Bone marrow (tissue), 2 donors: Measurements from ENCODE around the gene AVEN.
"Not testable (repeated sequence)": the region's sequence is repeated elsewhere in the genome, so short reads cannot be mapped to it uniquely, and the experiment has no call there.

Experiments
- DNase-seq, 2 donors: peaks; one replicate each; lab custom pipeline; 2025; lab: John Stamatoyannopoulos, UW

The AVEN gene

DNA sequence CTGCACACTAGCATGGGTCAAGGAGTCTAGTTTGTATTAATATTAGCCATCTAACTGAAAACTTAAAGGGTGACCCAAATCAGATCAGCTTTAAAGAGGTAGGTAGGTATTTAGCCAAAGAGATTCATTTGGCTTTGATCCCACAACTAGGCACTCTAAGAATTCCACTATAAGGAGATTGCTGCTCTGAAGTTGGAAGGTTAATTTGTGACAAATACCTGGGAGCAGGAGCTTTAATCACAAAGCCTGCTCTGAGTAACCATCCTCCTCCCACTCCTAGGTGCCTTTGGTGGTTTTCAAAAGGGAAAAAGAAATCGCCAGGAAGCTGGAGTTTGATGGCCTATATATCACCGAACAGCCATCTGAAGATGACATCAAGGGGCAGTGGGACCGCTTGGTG, 191.0 kb downstream of the AVEN start:
- no peak for DNase-seq

GRCh38 chr15:33846862-33847261, 192.1 kb downstream of the AVEN start:
- DNase-seq = no peak

DNA sequence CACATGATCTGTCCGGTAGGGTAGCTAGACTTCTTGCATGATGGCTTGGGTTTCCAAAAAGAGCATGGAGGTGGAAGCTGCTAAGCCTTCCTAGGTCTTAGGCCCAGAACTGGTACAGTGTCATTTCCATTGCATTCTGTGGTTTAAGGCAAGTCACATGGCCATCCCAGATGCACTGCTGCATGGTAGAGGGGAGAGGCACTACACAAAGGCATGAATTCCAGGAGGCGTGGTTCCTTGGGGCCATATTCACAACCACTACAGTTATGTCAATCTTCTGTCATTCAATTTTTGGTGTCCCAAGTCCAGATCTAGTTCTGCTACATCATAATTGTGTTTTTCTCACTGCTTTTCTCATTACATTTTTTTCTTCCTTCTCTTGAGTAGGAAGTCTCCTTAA, 192.9 kb downstream of the AVEN start:
- no peak for DNase-seq

- no peak for DNase-seq
These were observed 194.4 kb downstream of the AVEN start for GRCh38 chr15:33844597-33844996.

- no peak for DNase-seq
These were observed 194.8 kb downstream of the AVEN start for GRCh38 chr15:33844186-33844585.

DNA sequence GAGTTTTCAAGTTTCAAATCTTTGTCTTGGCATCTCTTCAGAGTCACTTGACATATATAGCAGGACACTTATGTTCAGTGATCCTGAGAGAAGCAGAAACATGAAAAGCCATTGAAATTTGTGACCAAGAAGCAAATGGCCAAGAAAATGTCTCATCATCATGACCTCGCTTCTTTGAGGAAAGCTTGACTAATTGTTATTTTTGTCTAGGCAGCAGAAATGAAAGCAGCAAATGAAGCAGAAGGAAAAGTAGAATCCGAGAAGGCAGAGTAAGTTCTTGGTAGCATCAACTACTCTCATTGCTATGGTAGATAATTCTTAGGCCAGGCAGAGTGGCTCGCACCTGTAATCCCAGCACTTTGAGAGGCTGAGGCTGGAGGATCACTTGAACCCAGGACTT, 198.4 kb downstream of the AVEN start:
- no peak for DNase-seq

GRCh38 chr15:33839540-33839939, 199.5 kb downstream of the AVEN start:
- DNase-seq = no peak

DNA sequence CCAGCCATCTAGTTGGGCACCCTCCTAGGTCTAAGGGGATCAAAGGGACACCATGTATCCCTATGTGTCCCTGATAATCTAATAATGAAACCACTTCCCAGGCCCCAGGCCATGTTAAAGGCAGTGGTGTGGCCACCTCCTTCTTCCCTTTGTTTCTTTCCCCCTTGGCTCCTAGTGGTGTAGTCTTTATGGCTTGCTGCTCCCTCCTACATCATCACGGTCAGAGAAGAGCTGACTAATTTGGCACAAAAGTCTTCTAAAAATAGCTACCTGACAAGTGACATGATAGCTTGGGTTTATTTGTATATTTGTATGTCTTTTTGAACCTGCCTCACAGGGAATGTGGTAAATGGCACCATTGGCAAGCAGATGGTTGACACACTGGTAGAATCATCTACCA, 201.7 kb downstream of the AVEN start:
- DNase-seq = no peak

DNA sequence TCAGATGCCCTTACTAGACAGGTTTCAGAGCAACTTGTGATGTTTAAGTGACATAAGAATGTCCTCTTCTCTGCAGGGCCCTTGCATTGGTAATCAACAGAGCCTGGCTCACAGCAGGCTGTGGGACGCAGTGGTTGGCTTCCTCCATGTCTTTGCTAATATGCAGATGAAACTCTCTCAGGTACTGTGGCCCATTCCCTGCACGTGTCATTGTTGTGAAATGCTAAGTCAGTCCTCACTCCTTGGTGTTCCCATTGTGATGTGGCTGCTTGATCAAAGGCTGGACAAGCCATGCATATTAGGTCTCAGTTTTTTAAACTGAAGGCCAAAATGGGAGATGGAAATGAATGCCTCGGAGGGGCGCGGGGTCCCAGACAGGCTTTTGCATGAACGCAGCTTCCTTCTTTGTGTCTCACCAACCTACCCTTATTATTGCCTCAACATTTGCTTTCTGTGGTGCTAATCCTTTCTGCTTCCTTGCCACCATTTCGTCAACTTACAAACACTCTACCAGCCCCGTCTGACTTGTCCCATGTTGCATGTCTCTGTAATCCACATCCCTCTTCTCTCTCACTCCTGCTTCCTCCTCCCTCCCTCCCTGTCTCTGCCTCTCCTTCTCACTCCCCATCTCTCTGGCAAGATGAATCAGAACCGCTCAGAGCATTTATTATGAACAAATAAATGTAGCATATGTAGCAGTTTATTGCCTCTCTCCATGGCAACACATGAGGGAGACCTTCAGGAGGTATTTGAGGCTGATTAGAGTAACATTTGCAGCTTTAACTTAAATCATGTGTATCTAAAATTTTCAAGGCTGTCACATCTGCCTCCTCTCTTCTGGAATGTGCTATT, 203.9 kb downstream of the AVEN start:
- no peak for DNase-seq

GRCh38 chr15:33831646-33832045, 207.4 kb downstream of the AVEN start:
- no peak for DNase-seq

DNA sequence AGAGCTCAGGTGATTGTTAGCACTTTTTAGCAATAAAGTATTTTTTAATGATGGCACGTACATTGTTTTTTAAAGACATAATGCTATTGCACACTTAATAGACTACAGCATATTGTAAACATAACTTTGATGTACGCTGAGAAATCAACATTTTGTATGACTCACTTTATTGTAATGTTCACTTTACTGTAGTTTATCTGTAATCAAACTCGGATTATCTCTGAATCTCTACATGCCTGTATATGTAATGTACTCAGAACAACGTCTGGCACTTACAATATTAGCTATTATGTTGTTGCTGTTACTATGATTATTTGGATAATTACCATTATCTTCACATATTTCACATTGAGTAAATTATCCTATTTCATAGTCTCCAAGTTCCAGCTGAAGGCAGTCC, 208.7 kb downstream of the AVEN start:
- no peak for DNase-seq

- DNase-seq = no peak
These were observed 212.8 kb downstream of the AVEN start for GRCh38 chr15:33826201-33826600.

DNA sequence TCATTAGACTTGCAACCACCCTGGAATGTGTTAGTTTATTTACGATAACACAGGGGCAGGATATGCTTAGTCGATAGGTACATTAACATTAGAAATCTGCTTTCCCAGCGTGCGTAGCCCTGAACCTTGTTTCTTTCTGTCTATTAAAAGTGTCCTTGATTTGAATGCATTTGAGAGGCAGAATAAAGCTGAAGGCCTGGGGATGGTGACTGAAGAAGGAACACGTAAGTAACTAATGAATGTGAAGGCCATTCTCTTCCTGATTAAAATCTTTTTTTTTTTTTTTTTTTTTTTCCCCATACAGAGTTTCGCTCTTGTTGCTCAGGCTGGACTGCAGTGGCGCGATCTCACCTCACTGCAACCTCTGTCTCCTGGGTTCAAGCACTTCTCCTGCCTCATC, 213.6 kb downstream of the AVEN start:
- DNase-seq = no peak

DNA sequence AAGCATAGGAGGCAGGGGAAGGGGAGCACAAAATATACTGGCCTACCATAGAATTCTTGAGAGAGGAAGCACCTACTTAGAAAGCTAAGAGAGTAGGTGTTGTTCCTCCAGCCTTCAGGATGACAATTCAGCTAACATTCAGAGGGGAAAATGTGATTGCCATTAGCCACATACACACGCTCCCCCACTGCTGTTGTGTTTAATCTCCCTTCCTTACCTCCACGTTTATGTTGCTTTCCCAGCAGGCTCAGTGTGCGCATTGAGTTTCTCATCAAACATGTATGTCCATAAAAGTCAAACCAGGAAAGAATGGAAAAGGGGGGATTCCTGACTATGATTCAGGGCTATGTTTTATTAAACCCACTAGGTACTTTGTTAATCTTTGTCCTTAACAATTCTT, 215.9 kb downstream of the AVEN start:
- no peak for DNase-seq

GRCh38 chr15:33822479-33822878, 216.5 kb downstream of the AVEN start:
- DNase-seq = no peak

GRCh38 chr15:33819499-33819898, 219.5 kb downstream of the AVEN start:
- DNase-seq = not testable (repeated sequence)
